Smooth muscle cell (in vitro differentiated cells): Measurements from ENCODE around the gene MTCL3.

Source experiments
- DNase-seq: peaks from one replicate; lab custom pipeline; 2025; ENCODE audit not compliant: unreplicated experiment; lab: John Stamatoyannopoulos, UW
- H2AFZ ChIP-seq: fragments of 200-600 bp; sonication (generic); 2 replicates; pipeline ENCODE4 v1.6.0; 2016; ENCODE audit warnings: antibody characterized with exemption, low read depth, mild to moderate bottlenecking
- H3F3A ChIP-seq: fragments of 200-600 bp; sonication (generic); 2 replicates; pipeline ENCODE4 v1.6.0; 2017; ENCODE audit warnings: antibody characterized with exemption, low read depth
- H3K27ac ChIP-seq: fragments of 200-600 bp; sonication (generic); 2 replicates; pipeline ENCODE4 v1.5.1; 2016; ENCODE audit warnings: low read depth, mild to moderate bottlenecking
- H3K27me3 ChIP-seq: fragments of 200-600 bp; sonication (generic); 2 replicates; pipeline ENCODE4 v1.6.1; 2016; ENCODE audit warnings: low read depth, mild to moderate bottlenecking
- H3K36me3 ChIP-seq: fragments of 200-600 bp; sonication (generic); 2 replicates; pipeline ENCODE4 v1.5.1; 2016; ENCODE audit warnings: low read depth
- H3K4me1 ChIP-seq: fragments of 200-600 bp; sonication (generic); 2 replicates; pipeline ENCODE4 v1.5.1; 2016; ENCODE audit warnings: low read depth
- H3K4me2 ChIP-seq: fragments of 200-600 bp; sonication (generic); 2 replicates; pipeline ENCODE4 v1.6.0; 2016; ENCODE audit warnings: mild to moderate bottlenecking
- H3K4me3 ChIP-seq: fragments of 200-600 bp; sonication (generic); 2 replicates; pipeline ENCODE4 v1.5.1; 2016; ENCODE audit warnings: mild to moderate bottlenecking
- H3K79me2 ChIP-seq: fragments of 200-600 bp; sonication (generic); 2 replicates; pipeline ENCODE4 v1.6.0; 2016; ENCODE audit warnings: low read depth, mild to moderate bottlenecking
- H3K9ac ChIP-seq: fragments of 200-600 bp; sonication (generic); 2 replicates; pipeline ENCODE4 v1.6.0; 2016; ENCODE audit warnings: low read depth
- H3K9me3 ChIP-seq: fragments of 200-600 bp; sonication (generic); replicated peaks from 2 replicates; pipeline ENCODE4 v1.5.1; 2016; ENCODE audit warnings: low read depth
- H4K20me1 ChIP-seq: fragments of 200-600 bp; sonication (generic); 2 replicates; pipeline ENCODE4 v1.6.0; 2016; ENCODE audit warnings: low read depth
- WGBS: methylation state at CpG from one replicate; pipeline ENCODE4 v1.1.7; 2016; ENCODE audit warnings: low lambda C conversion rate; 5-methylcytosine and 5-hydroxymethylcytosine counted together
- TF ChIP-seq, protein P1 (sequence below): fragments of 200-600 bp; sonication (generic); IDR thresholded peaks from 2 replicates; pipeline ENCODE4 v1.5.1; 2017; ENCODE audit warnings: borderline replicate concordance, mild to moderate bottlenecking, antibody characterized with exemption; ENCODE audit not compliant: insufficient read depth, poor library complexity, severe bottlenecking

MTCL3 gene

DNA sequence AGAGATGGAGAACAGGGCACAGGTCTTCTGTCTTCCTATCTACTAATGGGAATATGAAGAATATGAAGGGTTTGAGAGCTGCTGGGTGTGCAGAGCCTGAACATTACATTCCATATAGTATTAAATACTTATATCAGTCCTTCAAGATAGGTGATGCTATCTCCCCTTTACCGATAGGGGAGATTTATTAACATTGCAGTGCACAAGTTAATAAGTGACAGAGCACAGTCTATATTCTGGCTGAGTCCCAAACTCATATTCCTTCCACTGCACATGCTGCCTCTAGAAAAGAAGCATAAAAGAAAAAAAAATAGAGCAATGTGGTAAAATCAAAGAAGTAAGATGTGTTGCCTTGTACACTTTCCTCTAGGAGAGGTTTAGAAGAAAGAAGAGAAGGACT is 41.5 kb downstream of the MTCL3 start:
- H3K79me2 ChIP-seq = no peaks in the 10 kb centered on the region
- H3K27ac ChIP-seq = no peak overlapping the region
- no peaks in the 10 kb centered on the region for H3K9me3 ChIP-seq
- DNase-seq = no peak
- no peak overlapping the region for H3K9ac ChIP-seq
- TF ChIP-seq, protein P1, sequence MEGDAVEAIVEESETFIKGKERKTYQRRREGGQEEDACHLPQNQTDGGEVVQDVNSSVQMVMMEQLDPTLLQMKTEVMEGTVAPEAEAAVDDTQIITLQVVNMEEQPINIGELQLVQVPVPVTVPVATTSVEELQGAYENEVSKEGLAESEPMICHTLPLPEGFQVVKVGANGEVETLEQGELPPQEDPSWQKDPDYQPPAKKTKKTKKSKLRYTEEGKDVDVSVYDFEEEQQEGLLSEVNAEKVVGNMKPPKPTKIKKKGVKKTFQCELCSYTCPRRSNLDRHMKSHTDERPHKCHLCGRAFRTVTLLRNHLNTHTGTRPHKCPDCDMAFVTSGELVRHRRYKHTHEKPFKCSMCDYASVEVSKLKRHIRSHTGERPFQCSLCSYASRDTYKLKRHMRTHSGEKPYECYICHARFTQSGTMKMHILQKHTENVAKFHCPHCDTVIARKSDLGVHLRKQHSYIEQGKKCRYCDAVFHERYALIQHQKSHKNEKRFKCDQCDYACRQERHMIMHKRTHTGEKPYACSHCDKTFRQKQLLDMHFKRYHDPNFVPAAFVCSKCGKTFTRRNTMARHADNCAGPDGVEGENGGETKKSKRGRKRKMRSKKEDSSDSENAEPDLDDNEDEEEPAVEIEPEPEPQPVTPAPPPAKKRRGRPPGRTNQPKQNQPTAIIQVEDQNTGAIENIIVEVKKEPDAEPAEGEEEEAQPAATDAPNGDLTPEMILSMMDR = no peak
- no peaks in the 10 kb centered on the region for H3K36me3 ChIP-seq
- H3K27me3 ChIP-seq = no peaks in the 10 kb centered on the region
- H3K4me2 ChIP-seq = no peak overlapping the region
- H2AFZ ChIP-seq = no peak overlapping the region
- H4K20me1 ChIP-seq = no peaks in the 10 kb centered on the region
- H3K4me1 ChIP-seq = no peaks in the 10 kb centered on the region
- H3K4me3 ChIP-seq = no peak overlapping the region
- no peaks in the 10 kb centered on the region for H3F3A ChIP-seq
- WGBS = 96% methylated on average over 1 of the region's 1 CpG

DNA sequence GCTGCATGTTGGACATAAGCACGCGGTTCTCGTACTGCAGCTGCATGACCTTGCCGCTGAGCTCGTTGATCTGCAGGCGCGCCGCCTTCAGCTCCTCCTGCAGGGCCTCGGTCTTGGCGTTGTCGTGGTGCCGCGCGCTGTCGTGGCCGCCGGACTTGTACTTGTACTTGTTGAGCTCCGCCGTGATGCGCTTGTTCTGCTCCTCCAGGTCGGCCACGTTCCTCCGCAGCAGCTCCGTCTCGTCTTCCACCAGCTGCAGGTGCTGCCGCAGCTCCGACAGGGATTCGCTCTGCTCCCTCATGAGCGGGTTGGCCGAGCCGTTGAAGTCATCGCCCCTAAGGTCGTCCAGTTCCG is 43.3 kb downstream of the MTCL3 start:
- Histone ChIP-seq H3K27ac (no peak overlapping the region), H3K9ac (no peak overlapping the region), H3F3A (no peaks in the 10 kb centered on the region), H3K4me2 (no peak overlapping the region), H3K4me3 (no peak overlapping the region), H3K4me1 (no peaks in the 10 kb centered on the region), H3K79me2 (no peaks in the 10 kb centered on the region), H4K20me1 (no peaks in the 10 kb centered on the region), H2AFZ (no peak overlapping the region), H3K9me3 (no peaks in the 10 kb centered on the region), H3K36me3 (no peaks in the 10 kb centered on the region), H3K27me3 (no peaks in the 10 kb centered on the region)
- TF ChIP-seq, protein P1 = no peak
- DNase-seq = no peak
- WGBS = 96% methylated on average over 34 of the region's 34 CpGs

DNA sequence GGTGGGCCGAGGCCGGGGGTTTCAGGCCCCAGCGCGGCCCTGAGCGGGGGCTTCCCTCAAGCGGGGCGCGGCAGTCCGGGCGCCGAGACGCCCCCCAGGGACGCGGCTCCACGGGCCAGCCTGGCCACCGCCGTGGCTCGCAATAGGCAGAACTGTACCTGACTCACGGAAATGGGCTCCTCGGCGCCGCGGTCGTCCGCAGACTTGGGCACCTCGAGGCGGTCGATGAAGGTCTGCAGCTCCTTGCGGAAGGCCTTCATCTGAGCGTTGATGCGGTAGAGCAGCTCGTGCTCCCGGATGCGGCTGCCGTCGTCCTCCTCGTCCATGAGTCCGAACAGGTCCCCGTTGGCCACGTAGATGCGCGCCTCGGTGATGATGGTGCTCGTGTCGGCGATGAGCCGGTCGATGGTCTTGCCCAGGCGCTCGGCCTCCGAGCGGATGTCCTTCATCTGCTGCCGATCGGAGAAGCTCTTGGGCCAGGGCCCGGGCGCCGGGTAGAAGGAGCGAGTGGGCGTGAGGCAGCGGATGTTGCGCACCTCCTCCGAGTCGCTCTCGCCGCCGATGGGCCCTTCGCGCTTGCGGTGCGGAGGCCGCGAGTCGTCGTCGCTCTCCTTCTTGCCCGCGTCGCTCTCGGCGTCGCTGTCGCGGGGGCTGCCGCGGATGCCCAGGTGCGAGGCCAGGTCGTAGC is 43.9 kb downstream of the MTCL3 start:
- DNase-seq = no peak
- Histone ChIP-seq H3K27me3 (no peaks in the 10 kb centered on the region), H2AFZ (no peak overlapping the region), H3K4me1 (no peaks in the 10 kb centered on the region), H3K79me2 (no peaks in the 10 kb centered on the region), H3K27ac (no peak overlapping the region), H3K9me3 (no peaks in the 10 kb centered on the region), H3K9ac (no peak overlapping the region), H3K4me2 (no peak overlapping the region), H4K20me1 (no peaks in the 10 kb centered on the region), H3K4me3 (no peak overlapping the region), H3K36me3 (no peaks in the 10 kb centered on the region), H3F3A (no peaks in the 10 kb centered on the region)
- TF ChIP-seq, protein P1 = no peak
- 98% methylated on average over 86 of the region's 87 CpGs for WGBS

DNA sequence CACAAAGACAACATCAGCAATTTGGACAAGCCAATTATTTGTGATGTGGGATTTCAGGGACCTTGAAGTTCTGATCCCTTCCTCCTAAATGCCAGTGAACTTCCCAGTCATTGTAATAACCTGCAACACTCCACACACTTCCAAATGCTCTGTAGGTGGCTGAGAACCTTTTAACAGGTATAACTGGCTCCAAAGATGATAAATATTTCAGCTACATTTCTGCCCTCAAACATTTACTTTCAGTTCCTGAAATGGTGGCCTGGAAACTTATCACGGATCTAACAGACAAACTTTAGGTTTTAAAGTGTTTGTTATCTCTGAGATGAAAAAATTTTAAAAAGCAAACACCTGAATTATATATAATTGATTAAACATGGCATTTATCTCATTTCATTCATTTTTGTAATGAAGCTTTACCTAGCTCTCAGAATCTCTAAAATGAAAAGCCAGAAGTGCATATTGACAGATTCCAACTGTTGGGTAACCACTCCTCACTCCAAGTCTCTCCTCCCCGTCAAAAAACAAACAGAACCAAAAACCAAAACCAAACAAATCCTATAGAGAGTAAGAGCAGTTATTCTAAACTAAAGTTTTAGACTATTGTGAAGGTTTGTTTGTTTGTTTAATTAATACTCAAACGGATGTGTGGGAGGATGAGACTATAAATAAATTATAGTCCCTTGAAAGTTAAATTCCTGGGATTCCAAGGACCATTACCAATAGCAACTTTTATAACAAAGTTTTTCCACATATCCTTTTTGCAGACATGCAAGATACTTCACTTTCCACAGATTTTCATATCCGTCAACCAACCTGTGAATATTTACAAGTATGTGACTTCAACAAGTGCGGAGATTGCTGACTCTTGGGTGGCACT is 47.5 kb downstream of the MTCL3 start:
- Histone ChIP-seq H3F3A (no peaks in the 10 kb centered on the region), H3K4me1 (no peaks in the 10 kb centered on the region), H4K20me1 (no peaks in the 10 kb centered on the region), H3K4me2 (no peak overlapping the region), H3K36me3 (no peaks in the 10 kb centered on the region), H3K27ac (no peak overlapping the region), H3K9me3 (no peaks in the 10 kb centered on the region), H2AFZ (no peak overlapping the region), H3K9ac (no peak overlapping the region), H3K4me3 (no peak overlapping the region), H3K79me2 (no peaks in the 10 kb centered on the region), H3K27me3 (no peaks in the 10 kb centered on the region)
- TF ChIP-seq, protein P1 = no peak
- no peak for DNase-seq
- 76% methylated on average over 5 of the region's 5 CpGs for WGBS
